NCI-H226 (cell line): ENCODE measurements around the gene AQP1.

Source experiments
- DNase-seq: peaks from one replicate; pipeline ENCODE4 v3.0.0-alpha.2; 2015

The AQP1 gene

DNA sequence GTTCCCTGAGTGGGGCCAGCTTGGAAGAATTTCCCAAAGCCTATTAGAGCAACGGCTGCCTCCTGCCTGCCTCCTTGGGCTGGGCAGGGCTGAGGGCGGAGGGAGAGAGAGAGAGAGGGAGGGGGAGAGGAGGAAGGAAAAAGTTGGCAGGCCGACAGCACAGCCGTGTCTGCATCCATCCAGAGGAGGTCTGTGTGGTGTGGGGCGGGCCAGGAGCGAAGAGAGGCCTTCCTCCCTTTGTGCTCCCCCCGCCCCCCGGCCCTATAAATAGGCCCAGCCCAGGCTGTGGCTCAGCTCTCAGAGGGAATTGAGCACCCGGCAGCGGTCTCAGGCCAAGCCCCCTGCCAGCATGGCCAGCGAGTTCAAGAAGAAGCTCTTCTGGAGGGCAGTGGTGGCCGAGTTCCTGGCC is at the start of gene AQP1:
AQP1 (plus strand) TSS at position 293 of the 409 bp plus-strand sequence; CDS start at position 350, 57 bp downstream.
- DNase-seq, result no peak

DNA sequence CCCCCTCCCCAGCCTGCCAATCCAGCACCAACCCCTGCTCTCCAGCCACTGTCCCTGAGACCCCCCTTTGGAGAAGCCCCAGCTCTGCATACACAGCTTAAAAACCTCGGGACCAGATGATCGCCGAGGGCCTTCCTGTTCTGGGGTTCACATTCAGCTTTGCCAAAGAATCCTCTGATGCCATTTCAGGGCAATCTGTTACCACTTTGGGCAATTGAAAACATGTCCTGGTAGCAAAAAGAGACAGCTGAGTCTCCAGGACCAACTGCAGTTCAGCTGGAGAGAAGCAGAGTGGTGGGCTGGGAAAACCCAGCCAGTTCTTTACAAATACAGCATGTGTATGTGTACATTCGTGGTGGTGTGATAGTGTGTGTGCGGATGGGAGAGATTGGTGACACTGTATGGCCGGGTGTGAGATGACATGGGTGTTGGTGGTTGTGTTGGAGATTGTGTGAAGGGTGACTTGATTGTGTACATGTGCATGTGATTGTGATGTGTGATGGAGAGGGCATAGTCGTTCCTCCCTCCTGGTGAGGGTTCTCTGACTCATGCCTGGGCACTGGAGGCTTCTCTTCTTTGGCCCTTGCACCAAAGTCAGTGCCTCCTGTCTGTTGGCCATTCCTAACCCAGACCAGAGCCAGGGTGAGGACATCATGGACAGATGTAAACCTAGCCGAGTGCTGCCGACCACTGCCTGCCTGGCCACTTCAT is 48.5 kb upstream of the AQP1 start:
- no peak for DNase-seq

DNA sequence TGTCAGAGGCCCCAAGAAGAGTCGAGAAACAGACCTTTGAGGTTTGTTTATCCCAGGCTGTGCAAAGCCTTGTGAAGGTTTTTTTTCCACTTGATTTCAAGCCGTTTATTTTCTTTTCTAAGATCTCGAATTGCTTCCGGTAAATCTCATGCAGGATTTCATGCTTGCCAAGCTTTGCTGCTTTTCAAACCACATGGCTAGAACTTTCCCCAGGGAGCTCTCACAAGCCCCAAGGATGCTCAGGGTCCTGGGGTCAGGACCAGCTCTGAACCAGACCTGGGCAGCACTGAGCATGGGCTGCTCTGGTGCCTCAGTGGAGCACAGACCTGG is 48.0 kb upstream of the AQP1 start:
- no peak for DNase-seq

DNA sequence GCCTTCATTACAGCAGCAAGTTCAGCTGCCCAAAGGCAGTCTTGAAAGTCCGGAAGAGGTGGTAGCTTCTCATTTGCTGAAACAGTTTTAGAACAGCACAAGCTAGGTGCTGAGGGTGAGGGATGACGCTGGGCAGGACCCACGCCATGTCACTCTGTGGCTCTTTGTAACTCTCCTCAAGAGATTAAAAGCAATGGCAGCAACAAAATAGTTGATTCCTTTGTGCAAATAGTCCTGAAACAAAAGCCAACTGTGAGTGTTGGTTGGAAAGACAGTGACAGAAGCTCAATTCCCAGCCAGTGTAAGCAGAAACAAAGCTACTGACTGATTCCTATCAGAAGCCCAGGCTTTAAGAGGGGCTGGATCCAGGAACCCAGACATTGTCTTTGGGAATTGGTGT is 47.6 kb upstream of the AQP1 start:
- DNase-seq, result no peak

DNA sequence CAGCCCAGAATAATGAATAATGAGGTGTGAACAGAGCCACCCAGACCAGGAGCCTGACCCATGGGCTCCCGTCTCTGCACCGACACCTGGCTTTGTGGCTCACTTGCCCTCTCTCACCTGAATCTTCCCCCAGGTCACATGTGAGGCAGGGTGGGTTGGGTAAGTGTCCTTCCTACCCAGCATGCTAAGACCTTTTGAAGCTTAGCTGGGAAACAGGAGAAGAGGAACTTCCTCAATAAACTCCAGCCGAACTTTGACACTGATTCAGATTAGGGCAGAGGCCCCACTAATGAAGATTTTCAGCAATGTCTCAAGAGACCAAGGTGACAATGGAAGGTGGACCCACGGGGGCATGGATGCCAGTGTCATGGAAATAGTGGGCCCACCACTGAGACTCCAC is 46.6 kb upstream of the AQP1 start:
- DNase-seq, result no peak

DNA sequence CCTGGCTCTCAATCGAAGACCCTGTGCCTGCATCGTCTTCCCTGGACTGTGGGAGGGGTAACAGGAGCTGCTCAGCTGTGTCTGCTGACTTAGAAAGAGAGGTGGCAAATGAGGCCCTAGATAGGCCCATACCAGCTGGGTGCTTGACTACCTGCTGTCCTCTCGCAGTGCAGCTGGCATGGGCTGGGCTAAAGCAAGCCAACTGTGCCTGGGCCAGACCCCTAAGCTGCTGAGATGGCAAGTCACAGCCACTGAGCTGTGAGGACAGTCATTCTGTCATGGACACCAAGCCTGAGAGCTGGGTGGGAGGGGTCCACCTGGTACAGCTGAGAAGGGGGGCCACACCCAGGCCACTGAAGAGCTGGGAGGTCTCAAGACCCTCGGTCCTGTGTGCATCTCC is 45.8 kb upstream of the AQP1 start:
- DNase-seq, result no peak

DNA sequence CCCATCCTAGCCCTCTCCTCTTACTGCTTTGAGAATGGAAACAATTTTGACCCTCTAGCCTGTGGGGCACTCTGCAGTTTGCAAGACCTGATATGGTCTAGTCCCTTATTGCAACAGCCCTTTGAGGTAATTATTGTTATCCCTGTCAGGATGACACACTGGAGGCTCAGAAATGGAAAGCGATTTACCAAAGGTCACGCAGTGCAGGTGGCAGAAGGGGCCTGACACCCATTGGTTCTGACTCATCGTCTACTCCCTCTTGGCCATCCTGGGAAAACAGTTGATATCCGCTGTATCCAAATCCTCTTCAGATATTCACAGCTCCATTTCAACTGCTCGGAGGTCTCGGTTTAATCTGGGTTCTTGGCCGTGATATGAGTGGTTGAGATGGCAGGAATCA is 44.7 kb upstream of the AQP1 start:
- DNase-seq, result no peak

DNA sequence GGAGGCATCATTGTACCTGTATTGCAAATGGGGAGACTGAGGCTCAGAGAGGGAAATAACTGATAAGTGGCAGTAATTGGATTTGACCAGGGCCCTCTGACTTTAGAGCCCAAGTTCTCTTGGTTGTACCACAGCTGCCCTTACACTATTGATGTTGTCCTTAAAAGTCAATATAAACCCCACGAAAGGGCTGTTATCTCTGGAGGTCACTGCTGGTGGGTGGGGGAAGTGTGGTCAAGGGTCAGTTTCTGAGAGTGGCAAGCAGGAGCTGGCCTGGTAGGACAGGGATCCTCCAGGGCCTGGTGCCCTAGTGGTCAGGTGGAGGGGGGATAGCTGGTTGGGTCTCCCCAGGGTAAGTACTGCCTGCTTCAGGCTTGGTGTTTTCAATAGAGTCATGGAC is 44.2 kb upstream of the AQP1 start:
- no peak for DNase-seq

DNA sequence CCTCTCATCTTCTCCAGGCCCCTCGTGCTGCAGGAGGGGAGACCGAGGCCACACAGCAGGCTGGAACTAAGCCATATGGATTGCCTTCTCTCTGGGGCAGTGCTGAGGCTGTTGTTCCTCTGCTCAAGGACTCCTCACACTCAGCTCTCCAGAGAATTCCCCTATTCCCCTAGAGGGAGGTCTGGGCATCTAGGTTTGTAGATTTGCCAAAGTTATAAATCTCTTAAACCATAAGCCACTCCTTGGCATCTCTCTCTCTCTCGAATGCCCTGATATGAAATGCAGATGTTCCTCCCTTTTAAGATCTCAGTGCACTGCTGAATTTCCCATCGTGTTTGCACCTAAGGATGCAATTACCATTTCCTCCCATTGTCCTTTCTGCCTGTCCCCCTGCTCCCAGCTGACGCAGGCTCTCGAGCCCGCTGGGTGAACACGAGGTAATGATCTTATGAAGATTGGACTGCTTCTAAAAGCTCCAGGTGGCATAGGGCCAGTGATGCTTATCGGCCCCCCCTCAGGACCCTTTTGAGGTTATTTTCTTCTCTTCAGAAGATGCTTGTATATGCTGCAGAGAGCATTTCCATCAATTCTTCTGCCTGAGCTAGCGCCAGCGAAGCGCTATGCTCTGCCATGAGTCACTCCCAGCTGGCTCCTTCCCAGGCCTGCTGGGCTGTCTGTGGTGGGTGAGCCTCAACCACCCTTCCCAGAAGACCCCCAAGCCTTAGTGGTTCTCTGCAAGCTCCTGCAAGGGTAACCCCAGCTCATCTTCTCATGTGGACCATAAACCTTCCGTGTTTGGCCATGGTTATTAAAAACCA is 41.6 kb upstream of the AQP1 start:
- no peak for DNase-seq

DNA sequence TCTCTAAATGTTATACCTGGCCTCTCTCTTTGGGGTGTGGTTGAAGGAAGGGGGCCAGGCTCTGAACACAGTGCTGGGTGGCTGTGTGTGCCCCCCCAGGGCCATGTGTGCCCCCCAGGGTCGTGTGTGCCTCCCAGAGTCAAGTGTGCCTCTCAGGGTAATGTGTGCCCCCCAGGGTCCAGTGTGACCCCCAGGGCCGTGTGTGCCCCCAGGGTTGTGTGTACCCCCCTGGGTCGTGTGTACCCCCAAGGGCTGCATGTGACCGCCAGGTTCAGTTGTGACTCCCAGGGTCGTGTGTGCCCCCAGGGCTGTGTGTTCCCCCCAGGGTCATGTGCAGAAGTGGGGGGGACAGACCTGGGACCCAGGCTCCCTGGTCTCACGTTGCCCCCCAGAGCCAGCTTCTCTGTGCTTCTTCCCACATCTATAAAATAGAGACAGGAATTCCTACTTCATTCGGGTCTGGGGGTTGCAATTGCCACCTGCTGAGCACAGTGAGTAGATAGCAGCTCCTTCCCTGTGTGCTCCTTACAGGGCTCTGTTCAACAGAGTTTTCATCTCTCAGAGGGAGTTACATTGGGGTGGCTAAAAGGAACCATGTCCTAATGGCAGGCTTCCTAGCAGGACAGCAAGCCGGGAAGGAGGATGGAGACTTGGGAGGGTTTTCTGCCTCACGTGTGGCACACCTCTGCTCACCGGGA is 40.7 kb upstream of the AQP1 start:
- DNase-seq, result no peak

DNA sequence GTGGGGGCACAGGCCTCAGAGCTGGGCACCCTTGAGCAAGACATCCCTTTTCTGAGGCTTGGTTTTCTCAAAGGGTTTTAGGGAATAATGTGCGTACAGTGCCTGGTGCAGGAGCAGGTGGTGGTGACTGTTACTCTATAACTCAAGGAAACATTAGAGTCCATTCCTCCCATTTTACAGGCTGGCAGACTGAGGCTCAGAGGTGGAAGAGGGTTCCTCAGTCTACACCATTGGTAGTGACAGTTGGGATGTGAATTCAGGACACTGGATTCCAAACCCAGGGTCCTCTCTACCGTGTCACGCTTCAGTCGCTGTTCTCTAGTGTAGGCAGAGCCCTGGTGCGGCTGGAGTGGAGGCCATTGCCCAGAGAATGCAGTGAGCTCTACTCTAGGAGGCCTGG is 40.0 kb upstream of the AQP1 start:
- DNase-seq, result no peak

DNA sequence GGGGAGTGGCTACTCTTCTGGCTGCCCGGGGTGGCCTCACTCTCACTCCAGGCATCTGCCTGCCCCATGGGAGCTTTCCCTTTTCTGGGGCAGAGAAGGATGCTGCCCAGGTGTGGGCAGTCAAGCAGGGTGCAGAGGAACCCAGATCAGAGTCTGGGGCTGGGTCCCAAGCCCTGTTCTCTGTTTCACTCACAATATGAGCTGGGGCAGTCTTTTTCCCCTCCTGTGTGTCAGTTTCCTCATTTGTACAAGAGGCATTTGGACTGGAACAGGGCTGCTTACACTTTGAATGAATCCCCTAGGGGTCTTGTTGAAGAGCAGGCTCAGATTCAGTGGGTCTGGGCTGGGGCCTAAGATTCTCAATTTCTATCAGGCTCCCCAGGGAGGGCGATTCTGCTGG is 38.4 kb upstream of the AQP1 start:
- DNase-seq, result no peak

DNA sequence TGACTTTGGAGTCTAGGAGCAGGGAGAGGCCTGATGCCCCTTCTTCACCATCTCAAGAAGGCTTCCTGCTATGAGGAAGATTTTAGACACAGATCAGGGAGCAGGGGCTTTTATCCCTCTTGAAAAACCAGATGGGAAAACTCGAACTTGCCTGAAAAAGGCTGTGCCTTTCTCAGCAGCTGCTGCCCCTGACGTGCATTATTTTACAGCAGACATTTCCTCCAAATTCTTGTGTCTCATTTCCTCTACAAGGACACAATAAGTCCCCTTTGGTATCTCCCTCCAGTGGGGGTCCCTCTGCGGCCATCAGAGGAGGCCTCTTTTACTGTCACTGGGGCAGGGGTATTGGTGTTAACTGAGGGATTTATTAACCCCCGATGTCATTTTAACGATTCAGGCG is 38.0 kb upstream of the AQP1 start:
- DNase-seq, result no peak

DNA sequence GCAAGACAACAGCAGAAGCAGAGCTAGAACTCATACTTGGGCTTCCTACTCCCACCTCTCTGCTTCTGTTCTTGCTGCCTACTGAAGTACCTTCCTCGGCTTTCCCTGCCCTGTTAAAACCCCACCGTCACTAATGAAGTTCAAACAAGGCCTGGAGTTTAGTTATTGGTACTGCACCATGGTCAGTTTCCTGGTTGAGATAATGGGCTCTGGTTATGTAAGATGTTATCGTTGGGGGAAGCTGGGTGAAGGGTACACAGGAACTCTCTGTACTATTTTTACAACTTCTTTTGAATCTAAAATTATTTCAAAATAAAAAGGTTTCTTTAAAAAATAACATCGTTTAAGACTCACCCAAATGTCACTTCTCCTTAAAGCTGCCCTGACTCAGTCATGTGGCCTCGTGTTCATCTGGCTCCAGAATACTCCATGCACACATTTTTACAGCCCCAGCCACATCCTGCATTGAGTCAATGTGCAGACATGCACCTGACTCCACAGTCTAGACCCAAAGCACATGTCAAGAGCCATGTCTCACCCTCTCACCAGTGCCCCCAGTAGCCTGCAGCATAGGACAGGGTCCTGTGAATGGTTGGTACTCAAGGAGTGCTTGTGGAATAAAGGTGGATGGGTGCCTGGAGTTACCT is 36.9 kb upstream of the AQP1 start:
- DNase-seq, result no peak

DNA sequence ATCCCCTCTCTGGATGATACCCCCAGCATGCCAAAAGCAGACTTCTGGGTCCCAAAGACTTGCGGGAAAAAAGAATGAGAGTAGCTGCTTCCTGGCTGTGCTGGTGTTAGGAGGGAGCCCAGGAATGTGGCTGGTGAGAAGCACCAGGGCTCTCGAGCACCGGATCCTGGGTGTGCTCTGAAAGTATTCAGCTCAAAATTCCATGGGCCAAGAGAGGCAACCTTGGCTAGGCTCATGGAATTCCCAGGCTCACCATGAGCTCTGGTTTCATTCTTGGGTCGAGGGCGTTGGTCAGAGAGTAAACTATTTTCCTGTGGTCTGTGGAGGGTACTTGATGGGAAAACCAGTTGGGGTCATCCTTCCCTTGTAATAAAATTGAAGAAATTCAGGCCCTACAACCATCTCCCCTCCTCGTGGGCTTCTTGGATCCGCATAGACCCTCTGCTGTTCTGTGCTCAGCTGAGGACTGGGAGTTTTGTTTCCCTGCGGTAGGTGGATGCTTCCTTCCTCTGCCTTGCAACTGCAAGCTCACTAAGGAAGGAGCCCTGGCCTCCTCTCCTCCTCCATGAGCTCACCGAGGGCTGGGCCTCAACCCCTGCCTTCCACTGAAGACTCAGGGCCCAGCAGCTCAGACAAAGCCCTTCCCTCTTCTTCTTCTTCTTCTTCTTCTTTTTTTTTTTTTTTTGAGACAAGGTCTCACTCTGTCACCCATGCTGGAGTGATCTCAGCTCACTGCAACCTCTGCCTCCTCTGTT is 34.5 kb upstream of the AQP1 start:
- DNase-seq, result peak; percentile 37

DNA sequence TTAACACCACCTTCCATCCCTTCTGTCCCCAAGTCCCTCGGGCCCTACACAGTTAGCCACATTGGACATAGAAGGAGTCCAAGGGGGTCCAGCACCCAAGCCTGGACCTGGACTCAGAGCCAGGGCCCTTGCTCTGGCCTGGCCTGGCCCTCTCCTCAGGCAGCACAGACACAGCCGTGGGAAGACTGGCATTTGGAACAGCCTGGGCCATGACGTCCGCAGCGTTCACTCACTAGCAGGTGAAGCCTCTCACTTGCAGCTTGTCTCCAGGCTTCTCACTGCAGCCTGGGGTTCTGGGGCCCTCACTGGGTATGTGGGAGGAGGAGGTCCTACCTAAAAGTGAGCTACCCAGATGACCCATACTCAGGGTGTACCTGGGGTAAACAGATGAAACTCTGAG is 33.7 kb upstream of the AQP1 start:
- DNase-seq, result no peak

DNA sequence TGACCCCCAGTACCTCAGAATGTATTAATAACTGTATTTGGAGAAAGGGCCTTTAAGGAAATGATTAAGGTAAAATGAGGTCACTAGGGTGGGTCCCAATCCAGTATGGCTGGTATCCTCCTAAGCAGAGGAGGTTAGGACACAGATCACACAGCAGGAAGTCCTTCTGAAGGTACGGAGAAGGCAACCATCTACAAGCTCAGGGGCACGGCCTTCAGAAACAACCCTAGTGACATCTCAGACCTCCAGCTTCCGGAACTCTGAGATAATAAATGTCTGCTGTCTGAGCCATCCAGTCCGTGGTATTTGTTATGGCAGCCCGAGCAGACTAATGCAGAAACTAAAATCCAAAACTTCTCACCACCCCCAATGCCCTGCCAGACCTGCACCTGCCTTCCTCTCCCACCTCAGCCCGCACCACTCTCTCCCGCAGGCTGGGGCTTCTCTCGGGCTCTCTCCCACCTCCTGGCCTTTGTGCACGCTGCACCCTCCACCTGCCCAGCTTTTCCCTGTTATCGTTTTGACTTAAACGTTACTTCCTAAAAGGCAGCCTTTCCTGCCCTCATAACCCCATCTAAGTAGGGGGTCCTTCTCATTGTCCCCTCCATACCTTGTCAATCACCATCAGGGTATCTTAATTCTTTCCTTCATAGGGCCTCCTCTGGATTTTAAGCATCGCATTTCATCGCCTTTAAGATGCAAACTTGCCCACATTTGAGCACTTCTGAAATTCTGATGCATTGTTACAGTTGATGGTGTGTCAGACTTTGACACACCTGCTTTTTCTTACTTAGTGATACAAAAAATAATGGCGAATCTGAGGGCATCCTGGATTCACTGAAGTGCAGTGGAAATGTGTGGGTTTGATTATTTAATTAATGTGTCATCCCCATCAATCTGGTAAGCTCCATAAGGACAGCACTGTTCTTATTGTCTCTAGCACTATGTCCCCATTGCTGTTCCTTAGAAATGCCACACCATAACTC is 32.2 kb upstream of the AQP1 start:
- no peak for DNase-seq

DNA sequence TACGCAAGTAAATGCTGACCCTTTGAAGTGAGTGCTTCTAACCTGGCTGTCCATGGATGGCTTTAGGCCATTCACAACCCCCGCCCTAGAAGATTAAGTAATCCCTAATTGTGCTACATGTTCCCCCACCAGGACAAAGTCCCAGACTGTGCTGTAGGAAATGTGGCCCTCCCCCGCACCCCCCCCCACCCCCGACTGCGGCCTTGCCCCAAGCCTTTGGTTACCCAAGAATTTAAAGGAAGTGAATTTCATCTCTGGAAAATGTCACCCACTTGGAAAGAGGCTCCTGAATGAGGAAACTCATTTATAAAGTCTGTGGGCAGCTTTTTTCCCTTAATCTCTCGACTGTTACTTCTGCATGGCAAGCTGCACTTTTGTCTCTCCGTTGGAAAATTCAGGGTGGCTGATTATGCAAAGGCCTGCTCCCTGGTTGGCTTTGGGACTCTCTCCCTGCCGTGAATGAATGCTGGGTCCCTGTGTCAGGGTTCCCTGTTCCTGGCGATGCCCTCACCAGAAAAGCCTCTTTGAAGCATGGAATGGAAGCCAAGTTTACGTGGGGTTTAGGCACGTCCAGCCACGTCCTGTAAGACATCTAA is 31.4 kb upstream of the AQP1 start:
- DNase-seq, result no peak

DNA sequence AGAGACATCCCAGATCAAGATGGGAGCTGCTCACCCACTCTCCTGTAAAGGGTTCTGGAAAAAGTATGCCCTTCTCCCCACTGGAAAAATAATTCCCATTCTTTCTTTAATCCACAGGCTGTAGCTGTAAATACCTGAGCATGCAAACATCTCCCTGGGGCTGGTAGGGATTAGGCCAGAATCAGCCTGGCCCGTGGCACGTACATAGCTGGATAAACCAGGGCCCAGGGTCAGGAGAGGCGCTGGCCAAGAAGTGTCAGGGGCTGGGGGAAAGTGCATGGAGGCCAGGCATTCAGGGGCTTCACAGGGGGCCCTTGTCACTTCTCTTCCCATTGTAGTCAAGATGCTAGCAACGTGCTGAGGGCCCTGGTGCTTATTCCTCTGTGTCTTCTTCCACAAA is 30.7 kb upstream of the AQP1 start:
- no peak for DNase-seq

DNA sequence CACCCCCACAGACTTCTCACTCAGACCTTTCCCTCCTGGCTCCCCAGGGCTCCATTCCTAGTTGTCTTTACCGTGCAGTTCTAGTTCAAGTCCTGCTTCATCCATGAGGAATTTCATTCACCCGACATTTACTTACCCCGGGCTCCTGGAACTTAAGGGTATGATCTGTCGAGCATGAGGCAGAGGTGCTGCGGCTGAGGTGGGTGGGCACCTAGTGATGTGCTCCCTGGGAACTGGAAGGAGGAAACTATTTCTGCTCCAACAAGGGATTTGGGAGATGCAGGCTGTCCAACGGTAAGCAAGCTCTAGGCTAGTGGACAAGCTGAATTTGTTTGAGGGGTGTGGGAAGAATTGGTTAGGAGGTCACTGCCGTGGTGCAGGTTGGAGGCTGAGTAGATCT is 30.2 kb upstream of the AQP1 start:
- no peak for DNase-seq

DNA sequence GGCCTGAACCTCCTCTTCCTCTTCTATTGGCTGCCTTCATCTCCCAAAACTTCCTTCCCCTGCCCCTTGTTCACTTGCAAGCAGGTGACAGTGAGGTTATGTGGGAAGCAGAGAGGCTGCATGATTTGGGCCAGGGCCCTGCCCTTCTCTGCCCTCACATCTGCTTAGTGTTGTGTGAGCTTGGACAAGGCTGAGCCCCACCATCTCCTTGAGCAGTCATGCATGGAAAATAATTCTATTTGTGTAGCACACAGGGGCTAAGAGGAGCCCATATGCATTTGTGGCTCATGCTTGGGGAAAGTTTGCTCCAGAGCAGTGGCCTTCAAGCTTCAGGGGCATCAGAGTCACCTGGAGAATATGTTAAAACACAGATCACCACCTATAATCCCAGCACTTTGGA is 26.8 kb upstream of the AQP1 start:
- DNase-seq, result no peak
